ENCODE measurements around the gene SMYD4. TPM values are rescaled to one million over a fixed set of nuclear protein-coding genes. Genes with fewer than 3 reads are reported as not detected.

The SMYD4 gene
- total RNA-seq, 1 donor from 2014 or later = 17.8 TPM

DNA sequence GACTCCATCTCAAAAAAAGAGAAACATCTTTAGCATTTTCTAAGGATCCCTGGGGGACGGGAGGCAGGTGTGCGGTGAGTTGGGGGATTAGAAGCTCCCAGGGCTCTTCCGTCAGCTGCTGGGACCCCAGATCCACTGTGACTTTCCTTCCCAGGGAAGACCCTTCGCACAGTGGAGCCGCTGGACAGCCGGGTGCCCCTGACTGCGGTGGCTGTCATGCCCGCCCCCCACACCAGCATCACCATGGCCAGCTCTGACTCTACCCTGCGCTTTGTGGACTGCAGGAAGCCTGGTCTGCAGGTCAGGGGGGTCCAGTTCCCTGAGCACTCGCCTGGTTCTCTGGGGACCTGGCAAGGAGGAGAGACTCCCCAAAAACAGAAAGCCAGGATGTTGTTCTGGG is 94.3 kb downstream of the SMYD4 start:
- DNase-seq (no peak), ATAC-seq (no peak)
- intact Hi-C loops (cut with DNase I) = no loop called here
- Histone ChIP-seq H3K27me3 (no peaks in the 10 kb centered on the region), H3K36me3 (peaks cover 66% of the 10 kb centered on the region), H3K9me3 (no peaks in the 10 kb centered on the region), H3K27ac (no peak overlapping the region), H3K4me3 (no peak overlapping the region), H3K4me1 (peaks cover 27% of the 10 kb centered on the region)
- TF ChIP-seq, protein P1, sequence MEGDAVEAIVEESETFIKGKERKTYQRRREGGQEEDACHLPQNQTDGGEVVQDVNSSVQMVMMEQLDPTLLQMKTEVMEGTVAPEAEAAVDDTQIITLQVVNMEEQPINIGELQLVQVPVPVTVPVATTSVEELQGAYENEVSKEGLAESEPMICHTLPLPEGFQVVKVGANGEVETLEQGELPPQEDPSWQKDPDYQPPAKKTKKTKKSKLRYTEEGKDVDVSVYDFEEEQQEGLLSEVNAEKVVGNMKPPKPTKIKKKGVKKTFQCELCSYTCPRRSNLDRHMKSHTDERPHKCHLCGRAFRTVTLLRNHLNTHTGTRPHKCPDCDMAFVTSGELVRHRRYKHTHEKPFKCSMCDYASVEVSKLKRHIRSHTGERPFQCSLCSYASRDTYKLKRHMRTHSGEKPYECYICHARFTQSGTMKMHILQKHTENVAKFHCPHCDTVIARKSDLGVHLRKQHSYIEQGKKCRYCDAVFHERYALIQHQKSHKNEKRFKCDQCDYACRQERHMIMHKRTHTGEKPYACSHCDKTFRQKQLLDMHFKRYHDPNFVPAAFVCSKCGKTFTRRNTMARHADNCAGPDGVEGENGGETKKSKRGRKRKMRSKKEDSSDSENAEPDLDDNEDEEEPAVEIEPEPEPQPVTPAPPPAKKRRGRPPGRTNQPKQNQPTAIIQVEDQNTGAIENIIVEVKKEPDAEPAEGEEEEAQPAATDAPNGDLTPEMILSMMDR (IDR thresholded peaks at IDR 0.05) = no peak

DNA sequence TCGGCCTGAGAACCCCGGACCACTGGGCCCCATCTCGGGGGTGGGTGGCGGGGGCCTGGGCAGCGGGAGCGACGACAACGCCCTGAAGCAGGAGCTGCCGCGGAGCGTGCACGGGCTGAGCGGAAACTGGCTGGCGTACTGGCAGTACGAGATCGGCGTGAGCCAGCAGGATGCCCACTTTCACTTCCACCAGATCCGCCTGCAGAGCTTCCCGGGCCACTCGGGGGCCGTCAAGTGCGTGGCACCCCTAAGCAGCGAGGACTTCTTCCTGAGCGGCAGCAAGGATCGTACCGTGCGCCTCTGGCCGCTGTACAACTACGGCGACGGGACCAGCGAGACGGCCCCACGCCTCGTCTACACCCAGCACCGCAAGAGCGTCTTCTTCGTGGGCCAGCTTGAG is 95.9 kb downstream of the SMYD4 start:
- TF ChIP-seq, protein P1 (IDR thresholded peaks at IDR 0.05) = no peak
- no peak for DNase-seq
- Histone ChIP-seq H3K27me3 (no peaks in the 10 kb centered on the region), H3K4me3 (no peak overlapping the region), H3K27ac (no peak overlapping the region), H3K4me1 (peaks cover 43% of the 10 kb centered on the region), H3K36me3 (peaks cover 67% of the 10 kb centered on the region), H3K9me3 (no peaks in the 10 kb centered on the region)
- no peak for ATAC-seq
- intact Hi-C loops (cut with DNase I) = no loop called here

DNA sequence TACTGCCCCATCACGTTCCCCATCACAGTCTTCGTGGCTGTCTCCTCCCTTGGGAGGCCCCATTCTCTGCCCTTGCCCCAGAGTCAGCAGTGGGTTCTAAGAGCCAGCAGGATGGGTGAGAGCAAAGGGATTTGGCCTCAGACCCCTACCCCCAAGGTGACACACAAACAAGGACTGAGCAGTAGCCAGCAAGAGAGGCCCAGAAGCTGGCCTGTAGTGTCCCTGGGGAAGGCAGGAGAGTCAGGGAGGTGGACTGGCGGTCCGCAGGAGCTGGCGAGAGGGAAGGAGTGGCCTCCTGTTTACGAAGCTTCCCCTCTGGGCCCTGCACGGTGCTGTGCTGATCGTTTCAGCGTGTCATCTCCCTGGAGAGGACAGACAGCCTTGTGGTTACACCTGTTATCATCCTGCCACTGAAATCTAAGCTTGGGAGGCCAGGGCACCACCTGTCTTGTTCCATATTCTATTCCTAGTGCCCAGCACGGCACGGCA is 96.8 kb downstream of the SMYD4 start:
- peaks cover 73% of the 10 kb centered on the region for H3K36me3 ChIP-seq
- no peak for ATAC-seq
- TF ChIP-seq, protein P1 (IDR thresholded peaks at IDR 0.05) = no peak
- no peak overlapping the region for H3K4me3 ChIP-seq
- intact Hi-C loops (cut with DNase I) = no loop called here
- DNase-seq = no peak
- no peak overlapping the region for H3K27ac ChIP-seq
- no peaks in the 10 kb centered on the region for H3K27me3 ChIP-seq
- no peaks in the 10 kb centered on the region for H3K9me3 ChIP-seq
- peaks cover 43% of the 10 kb centered on the region for H3K4me1 ChIP-seq

DNA sequence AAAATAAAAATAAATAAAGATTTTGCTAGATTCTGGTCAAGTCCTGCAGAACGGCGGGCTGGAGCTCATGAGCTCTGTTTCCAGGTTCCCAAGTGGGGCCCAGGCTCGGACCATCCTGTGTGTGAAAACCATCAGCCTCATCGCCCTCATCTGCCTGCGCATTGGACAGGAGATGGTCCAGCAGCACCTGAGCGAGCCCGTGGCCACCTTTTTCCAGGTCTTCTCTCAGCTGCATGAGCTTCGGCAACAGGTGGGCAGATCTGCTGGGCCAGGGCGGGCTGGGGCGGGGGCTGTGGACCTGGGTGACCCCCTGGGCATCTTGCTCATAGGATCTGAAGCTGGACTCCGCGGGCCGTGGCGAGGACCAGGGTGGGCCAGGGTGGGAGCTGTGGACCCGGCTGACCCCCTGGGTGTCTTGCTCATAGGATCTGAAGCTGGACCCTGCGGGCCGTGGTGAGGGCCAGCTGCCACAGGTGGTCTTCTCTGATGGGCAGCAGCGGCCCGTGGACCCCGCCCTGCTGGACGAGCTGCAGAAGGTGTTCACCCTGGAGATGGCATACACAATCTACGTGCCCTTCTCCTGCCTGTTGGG is 97.4 kb downstream of the SMYD4 start:
- ATAC-seq = no peak
- TF ChIP-seq, protein P1 (IDR thresholded peaks at IDR 0.05) = no peak
- H3K4me3 ChIP-seq = no peak overlapping the region
- peaks cover 38% of the 10 kb centered on the region for H3K4me1 ChIP-seq
- intact Hi-C loops (cut with DNase I) = no loop called here
- H3K27me3 ChIP-seq = no peaks in the 10 kb centered on the region
- H3K36me3 ChIP-seq = peaks cover 73% of the 10 kb centered on the region
- no peaks in the 10 kb centered on the region for H3K9me3 ChIP-seq
- no peak for DNase-seq
- no peak overlapping the region for H3K27ac ChIP-seq

DNA sequence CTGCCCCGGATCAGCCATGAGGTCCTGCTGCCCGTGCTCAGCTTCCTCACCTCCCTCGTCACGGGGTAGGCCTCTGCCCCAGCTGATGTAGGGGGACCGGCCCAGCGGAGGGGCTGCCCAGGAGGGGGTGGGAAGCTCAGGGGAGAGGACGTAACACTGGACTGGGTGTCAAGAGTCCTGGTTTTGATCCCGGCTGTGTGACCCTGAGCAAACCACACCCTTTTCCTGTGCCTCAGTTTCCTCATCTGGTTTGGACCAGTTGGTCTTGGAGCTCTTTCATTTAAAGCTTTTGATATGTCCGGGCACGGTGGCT is 98.6 kb downstream of the SMYD4 start:
- no peak for ATAC-seq

More for the DNA sequence above, 98.6 kb downstream of the SMYD4 start:
- intact Hi-C loops (cut with DNase I) = no loop called here
- peak overlapping the region; percentile 83 for H3K27ac ChIP-seq
- no peaks in the 10 kb centered on the region for H3K9me3 ChIP-seq
- TF ChIP-seq, protein P1 (IDR thresholded peaks at IDR 0.05) = no peak
- peaks cover 38% of the 10 kb centered on the region for H3K4me1 ChIP-seq
- H3K36me3 ChIP-seq = peaks cover 79% of the 10 kb centered on the region
- DNase-seq = no peak
- no peak overlapping the region for H3K4me3 ChIP-seq
- H3K27me3 ChIP-seq = no peaks in the 10 kb centered on the region

All from upper lobe of right lung (tissue), 1 donor.